ENCODE data around the gene BLID. TPM values are rescaled to one million over a fixed set of nuclear protein-coding genes. Genes with fewer than 3 reads are reported as not detected.

Gene BLID
- total RNA-seq, 2 experiments from 2014 or later = not detected

DNA sequence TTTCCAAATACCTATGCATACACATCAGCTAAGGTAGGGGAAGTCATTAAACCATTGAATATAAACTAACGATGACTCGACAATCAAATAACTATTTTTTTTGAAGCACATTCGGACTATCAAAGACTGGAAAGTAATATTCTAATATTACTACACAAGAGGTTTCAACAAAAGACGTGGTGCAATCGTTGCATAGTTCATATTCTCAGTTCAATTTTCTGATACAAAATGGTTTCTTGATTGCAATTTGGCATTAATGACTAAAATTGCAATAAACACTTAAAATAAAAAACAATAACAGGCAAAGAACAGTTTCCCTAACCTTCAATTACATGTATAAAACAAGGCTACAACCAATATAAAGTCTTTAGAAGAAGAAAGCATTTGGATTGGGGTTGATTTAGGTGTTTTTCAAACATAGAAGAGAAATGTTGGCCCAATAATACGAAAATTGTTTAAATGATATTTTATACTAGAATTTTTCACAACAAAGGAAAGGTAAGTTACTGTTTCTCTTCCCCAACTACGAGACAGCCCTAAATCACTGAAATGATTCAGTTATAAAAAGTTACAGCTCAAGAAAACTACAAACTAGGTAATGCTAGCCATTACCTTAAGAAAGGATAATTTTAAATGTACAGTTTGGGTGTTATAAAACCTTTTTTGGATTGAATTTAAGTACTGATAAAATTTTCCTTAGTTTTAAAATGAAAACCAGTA, 17.6 kb downstream of the BLID start:
- Histone ChIP-seq H4K20me1 (ENCODE audit: insufficient read depth, low read length) (no peaks in the 10 kb centered on the region), H3K4me3 (ENCODE audit: low read depth, low read length, poor library complexity, severe bottlenecking) (no peak overlapping the region), H3K4me1 (ENCODE audit: insufficient read depth, low read length, poor library complexity, severe bottlenecking) (no peaks in the 10 kb centered on the region), H3K9me3 (ENCODE audit: low read length) (no peaks in the 10 kb centered on the region), H3K4me2 (ENCODE audit: low read length) (no peak overlapping the region), H3K27ac (ENCODE audit: low read depth, low read length, poor library complexity, severe bottlenecking) (no peak overlapping the region), H3K9me2 (ENCODE audit: insufficient read depth, low read length) (no peaks in the 10 kb centered on the region), H2AFZ (ENCODE audit: low read length) (no peak overlapping the region), H3K36me3 (ENCODE audit: insufficient read depth, low read length) (no peaks in the 10 kb centered on the region), H3K79me2 (ENCODE audit: insufficient read depth, low read depth, low read length) (no peaks in the 10 kb centered on the region)
- no peak for DNase-seq (ENCODE audit: low spot score)
- ChIA-PET CTCF (ENCODE audit: unreplicated experiment) (no interaction called here), POLR2A (no interaction called here)
- BruUV-seq (replicated peaks) = no TSS peak
- TF ChIP-seq EZH2phosphoT487 (IDR thresholded peaks at IDR 0.05; ENCODE audit: borderline replicate concordance, low read depth, low read length) (no peak), CTCF (conservative IDR thresholded peaks at IDR 0.05; ENCODE audit: low read length) (no peak)
- intact Hi-C loops (cut with micrococcal nuclease; ENCODE audit: unreplicated experiment) = no loop called here

DNA sequence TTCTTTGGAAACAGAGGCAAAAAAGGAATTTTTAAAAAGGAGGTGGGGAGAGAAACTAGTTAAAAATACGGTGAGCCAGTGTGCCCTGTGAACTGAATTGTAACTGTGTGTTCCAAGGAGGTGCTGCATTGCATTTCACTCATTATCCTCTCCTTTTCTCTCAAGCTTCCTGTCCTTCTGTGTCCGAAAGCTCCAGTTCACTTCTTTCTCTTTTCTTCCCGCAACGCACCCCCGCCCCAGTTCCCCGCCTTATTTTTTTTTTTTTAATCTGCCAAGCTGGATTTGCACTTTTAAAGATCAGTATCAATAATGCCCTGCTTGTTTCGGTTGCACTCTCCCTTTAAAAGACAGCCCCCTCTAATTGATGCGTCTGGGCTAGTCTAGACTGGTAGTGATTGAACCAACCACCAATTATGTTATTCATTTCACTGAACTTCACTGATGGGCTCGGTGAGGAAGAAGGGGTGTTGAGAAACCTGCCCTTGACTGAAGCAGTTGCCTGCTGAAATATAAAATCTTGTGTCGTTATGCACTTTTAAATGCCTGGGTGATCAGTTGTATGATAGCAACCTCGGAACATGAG, 18.5 kb downstream of the BLID start:
- Histone ChIP-seq H3K4me1 (ENCODE audit: insufficient read depth, low read length, poor library complexity, severe bottlenecking) (no peaks in the 10 kb centered on the region), H3K36me3 (ENCODE audit: insufficient read depth, low read length) (no peaks in the 10 kb centered on the region), H3K9me3 (ENCODE audit: low read length) (no peaks in the 10 kb centered on the region), H4K20me1 (ENCODE audit: insufficient read depth, low read length) (no peaks in the 10 kb centered on the region), H3K9me2 (ENCODE audit: insufficient read depth, low read length) (no peaks in the 10 kb centered on the region), H2AFZ (ENCODE audit: low read length) (no peak overlapping the region), H3K4me2 (ENCODE audit: low read length) (no peak overlapping the region), H3K79me2 (ENCODE audit: insufficient read depth, low read depth, low read length) (no peaks in the 10 kb centered on the region), H3K27ac (ENCODE audit: low read depth, low read length, poor library complexity, severe bottlenecking) (no peak overlapping the region), H3K4me3 (ENCODE audit: low read depth, low read length, poor library complexity, severe bottlenecking) (no peak overlapping the region)
- no peak for TF ChIP-seq CTCF (conservative IDR thresholded peaks at IDR 0.05; ENCODE audit: low read length)
- TF ChIP-seq EZH2phosphoT487 (IDR thresholded peaks at IDR 0.05; ENCODE audit: borderline replicate concordance, low read depth, low read length) = no peak
- POLR2A ChIA-PET = interaction anchor here (0.7 to 1.1 kb wide), 3 partner anchors 17 to 28 kb away, joined by 3 read pairs; no protein-coding TSS in a partner anchor
- CTCF ChIA-PET (ENCODE audit: unreplicated experiment) = no interaction called here
- BruUV-seq (replicated peaks) = no TSS peak
- no peak for DNase-seq (ENCODE audit: low spot score)
- intact Hi-C loops (cut with micrococcal nuclease; ENCODE audit: unreplicated experiment) = no loop called here
